IMR-90 (cell line): ENCODE results near the gene MED12. TPM values are rescaled to one million over a fixed set of nuclear protein-coding genes. Genes with fewer than 3 reads are reported as not detected.

Experiments
- ATAC-seq: fragments of 200-7000 bp; cut with Tn5 transposase; 2 replicates; pipeline ENCODE4 v1.9.1; 2020; ENCODE audit warnings: low read depth, mild to moderate bottlenecking, moderate library complexity
- BruUV-seq: library from RNA; stranded (reverse); fragments of 400-500 nt; replicated peaks from 2 replicates; lab custom pipeline; 2021; lab: Mats Ljungman, UMichigan
- CTCF ChIA-PET: fragments of 300-600 bp; formaldehyde crosslinking; extraction: SDS; loops from one replicate; lab custom pipeline; 2021; ENCODE audit warnings: antibody characterized with exemption; lab: Yijun Ruan, JAX
- POLR2A ChIA-PET: fragments of 300-600 bp; sonication (Branson Sonifier 250); formaldehyde crosslinking; loops from one replicate; lab custom pipeline; 2022; ENCODE audit warnings: antibody characterized with exemption; ENCODE audit not compliant: unreplicated experiment; lab: Charles Lee
- DNase-seq: peaks from one replicate; pipeline ENCODE4 v3.0.0; 2013
- H2AFZ ChIP-seq: replicated peaks from 2 replicates; pipeline ENCODE3; 2013; ENCODE audit warnings: low read length, mild to moderate bottlenecking; ENCODE audit not compliant: poor library complexity
- H2AK5ac ChIP-seq: 2 replicates; pipeline ENCODE4 v1.6.1; 2013; ENCODE audit warnings: low read depth, low read length, inconsistent platforms
- H2AK9ac ChIP-seq: replicated peaks from 2 replicates; pipeline ENCODE3; 2013; ENCODE audit warnings: mild to moderate bottlenecking, low read depth, low read length, moderate library complexity; ENCODE audit not compliant: poor library complexity
- H2BK120ac ChIP-seq: 2 replicates; pipeline ENCODE4 v1.6.1; 2013; ENCODE audit warnings: low read depth, low read length, inconsistent platforms
- H2BK15ac ChIP-seq: 3 replicates; pipeline ENCODE4 v1.6.1; 2013; ENCODE audit warnings: low read depth, low read length, inconsistent platforms
- H2BK20ac ChIP-seq: 2 replicates; pipeline ENCODE4 v1.6.1; 2013; ENCODE audit warnings: low read depth, mild to moderate bottlenecking, inconsistent platforms, low read length, moderate library complexity
- H2BK5ac ChIP-seq: 2 replicates; pipeline ENCODE4 v1.6.1; 2013; ENCODE audit warnings: mild to moderate bottlenecking, low read depth, low read length, inconsistent platforms; ENCODE audit not compliant: poor library complexity, severe bottlenecking
- H3K14ac ChIP-seq: replicated peaks from 2 replicates; pipeline ENCODE4 v1.6.1; 2013; ENCODE audit warnings: low read depth, low read length, inconsistent platforms
- H3K18ac ChIP-seq: 2 replicates; pipeline ENCODE4 v1.6.1; 2013; ENCODE audit warnings: low read depth, low read length, control low read depth
- H3K23ac ChIP-seq: 2 replicates; pipeline ENCODE4 v1.6.1; 2013; ENCODE audit warnings: low read depth, low read length, inconsistent platforms
- H3K27ac ChIP-seq: 2 replicates; pipeline ENCODE4 v1.5.1; 2013; ENCODE audit warnings: mild to moderate bottlenecking, control low read depth, low read length; ENCODE audit not compliant: insufficient read depth
- H3K27me3 ChIP-seq: 2 replicates; pipeline ENCODE4 v1.6.1; 2013; ENCODE audit warnings: low read length; ENCODE audit not compliant: control insufficient read depth, insufficient read depth
- H3K36me3 ChIP-seq: 2 replicates; pipeline ENCODE4 v1.6.1; 2013; ENCODE audit warnings: low read length, mixed read lengths; ENCODE audit not compliant: control insufficient read depth, insufficient read depth
- H3K4ac ChIP-seq: 2 replicates; pipeline ENCODE4 v1.6.1; 2013; ENCODE audit warnings: low read depth, low read length, inconsistent platforms
- H3K4me1 ChIP-seq: 2 replicates; pipeline ENCODE4 v1.6.1; 2013; ENCODE audit warnings: low read length, mixed read lengths; ENCODE audit not compliant: control insufficient read depth, insufficient read depth
- H3K4me2 ChIP-seq: 2 replicates; pipeline ENCODE4 v1.6.1; 2013; ENCODE audit warnings: low read depth, mild to moderate bottlenecking, control low read depth, low read length, moderate library complexity
- H3K4me3 ChIP-seq: 2 replicates; pipeline ENCODE4 v1.5.1; 2013; ENCODE audit warnings: low read depth, mild to moderate bottlenecking, control low read depth, low read length, moderate library complexity; ENCODE audit not compliant: insufficient read depth
- H3K56ac ChIP-seq: 2 replicates; pipeline ENCODE4 v1.6.1; 2013; ENCODE audit warnings: low read length, inconsistent platforms; ENCODE audit not compliant: insufficient read depth; ENCODE audit errors: extremely low read depth
- H3K79me1 ChIP-seq, 2 experiments: 2 replicates each; pipeline ENCODE4 v1.6.1; 2013; ENCODE audit warnings: low read length in 2 of 2, inconsistent platforms in 1 of 2, low read depth in 1 of 2
- H3K9ac ChIP-seq: 2 replicates; pipeline ENCODE4 v1.6.1; 2013; ENCODE audit warnings: low read depth, low read length, control low read depth
- H3K9me1 ChIP-seq: 2 replicates; pipeline ENCODE4 v1.6.1; 2013; ENCODE audit warnings: low read length, inconsistent platforms; ENCODE audit not compliant: insufficient read depth
- H3K9me3 ChIP-seq: 2 replicates; pipeline ENCODE4 v1.6.1; 2013; ENCODE audit warnings: low read length; ENCODE audit not compliant: control insufficient read depth, insufficient read depth
- H4K20me1 ChIP-seq: 2 replicates; pipeline ENCODE4 v1.6.1; 2013; ENCODE audit warnings: low read length, inconsistent platforms; ENCODE audit not compliant: insufficient read depth
- H4K5ac ChIP-seq: 2 replicates; pipeline ENCODE4 v1.6.1; 2013; ENCODE audit warnings: mild to moderate bottlenecking, low read depth, low read length, control low read depth
- H4K8ac ChIP-seq, 2 experiments: 2 replicates each; pipeline ENCODE4 v1.6.1; 2013; ENCODE audit warnings: low read depth in 2 of 2, low read length in 2 of 2, control low read depth in 1 of 2, inconsistent platforms in 1 of 2
- H4K91ac ChIP-seq: 2 replicates; pipeline ENCODE4 v1.6.1; 2013; ENCODE audit warnings: low read depth, low read length, inconsistent platforms; ENCODE audit not compliant: insufficient read depth
- CEBPB ChIP-seq: IDR thresholded peaks from 2 replicates; pipeline ENCODE4 v1.6.1; 2012; ENCODE audit warnings: low read depth, low read length, improper control_type of control experiment
- ELK1 ChIP-seq: fragments of 150-350 bp; IDR thresholded peaks from 2 replicates; pipeline ENCODE4 v1.6.1; 2016; ENCODE audit warnings: low read depth, mild to moderate bottlenecking, low read length, moderate library complexity, borderline replicate concordance
- FOS ChIP-seq: fragments of 150-350 bp; IDR thresholded peaks from 2 replicates; pipeline ENCODE4 v1.6.1; 2016; ENCODE audit warnings: low read depth, low read length
- MAFK ChIP-seq: IDR thresholded peaks from 2 replicates; pipeline ENCODE4 v1.6.1; 2012; ENCODE audit warnings: low read depth, low read length, improper control_type of control experiment
- MAZ ChIP-seq: IDR thresholded peaks from 2 replicates; pipeline ENCODE4 v1.6.1; 2012; ENCODE audit warnings: low read depth, mild to moderate bottlenecking, low read length, improper control_type of control experiment, moderate library complexity, borderline replicate concordance
- MXI1 ChIP-seq: IDR thresholded peaks from 2 replicates; pipeline ENCODE4 v1.6.1; 2012; ENCODE audit warnings: low read depth, mild to moderate bottlenecking, low read length, moderate library complexity, borderline replicate concordance
- NFE2L2 ChIP-seq: fragments of 150-350 bp; IDR thresholded peaks from 2 replicates; pipeline ENCODE4 v1.6.1; 2016; ENCODE audit warnings: low read depth, mild to moderate bottlenecking, low read length
- POLR2A ChIP-seq: IDR thresholded peaks from 2 replicates; pipeline ENCODE4 v1.6.1; 2012; ENCODE audit warnings: mild to moderate bottlenecking, low read depth, low read length
- RCOR1 ChIP-seq: IDR thresholded peaks from 2 replicates; pipeline ENCODE4 v1.6.1; 2012; ENCODE audit warnings: mild to moderate bottlenecking, low read length, improper control_type of control experiment; ENCODE audit not compliant: insufficient replicate concordance
- RFX5 ChIP-seq: IDR thresholded peaks from 2 replicates; pipeline ENCODE4 v1.8.0; 2012; ENCODE audit warnings: low read depth, mild to moderate bottlenecking, low read length, moderate library complexity
- USF2 ChIP-seq: fragments of 150-350 bp; IDR thresholded peaks from 2 replicates; pipeline ENCODE4 v1.6.1; 2017; ENCODE audit warnings: mild to moderate bottlenecking, antibody characterized with exemption, low read length, low read depth
- whole genome bisulfite sequencing, 2 experiments: methylation state at CpG; one replicate each; pipeline versions ENCODE4 v1.1.5 to v1.1.7; 2013; ENCODE audit warnings: missing lambda C conversion rate in 2 of 2; ENCODE audit not compliant: insufficient read length in 1 of 2; ENCODE audit errors: extremely low coverage in 2 of 2; 5-methylcytosine and 5-hydroxymethylcytosine counted together
- dilution Hi-C: fragments of 300-500 bp; cut with HindIII; formaldehyde crosslinking; loops from one replicate; pipeline ENCODE4 v1.14.3; 2018; ENCODE audit warnings: low sequenced_read_pairs; ENCODE audit not compliant: unreplicated experiment
- in situ Hi-C: fragments of 300-500 bp; cut with MboI; formaldehyde crosslinking; loops from 3 replicates; pipeline ENCODE4 v1.14.3; 2019; ENCODE audit warnings: low sequenced_read_pairs, inconsistent platforms, mixed read lengths
- intact Hi-C: fragments of 100-400 bp; cut with micrococcal nuclease; formaldehyde crosslinking; loops from 2 replicates; pipeline ENCODE4 v1.10.0; 2022
- polyA plus RNA-seq, 3 experiments: library from polyadenylated mRNA; depleted of rRNA; stranded (reverse); fragments of >200 nt; gene quantifications; 2 replicates each; pipeline ENCODE4 v1.2.3, GENCODE V29; 2012; ENCODE audit warnings: low replicate concordance in 1 of 3
- total RNA-seq: library from RNA; depleted of rRNA; stranded (reverse); fragments of >200 nt; gene quantifications from 2 replicates; pipeline ENCODE4 v1.2.3, GENCODE V29; 2012

MED12 gene
- total and polyA plus RNA-seq, 2 of the 4 experiments (the other 2 are of a cell fraction) = 9.1 to 19.8 TPM

GRCh38 chrX:71168134-71168533 is 49.7 kb downstream of the MED12 start:
- H3K23ac ChIP-seq = no peak overlapping the region
- ChIA-PET POLR2A (no interaction called here), CTCF (no interaction called here)
- no peak overlapping the region for H4K91ac ChIP-seq
- H3K4me3 ChIP-seq = no peak overlapping the region
- WGBS, 2 experiments = no CpG with 5 or more reads among the region's 8 CpGs
- H3K4me2 ChIP-seq = no peak overlapping the region
- dilution Hi-C loops (no loop called here), intact Hi-C loops (no loop called here), in situ Hi-C loops (no loop called here)
- no peak overlapping the region for H2BK15ac ChIP-seq
- no peak overlapping the region for H2AFZ ChIP-seq
- no peak overlapping the region for H3K4ac ChIP-seq
- no peak for DNase-seq
- no TSS peak for BruUV-seq
- no peak overlapping the region for H3K18ac ChIP-seq
- H3K14ac ChIP-seq = no peak overlapping the region
- no peak overlapping the region for H2BK5ac ChIP-seq
- H3K36me3 ChIP-seq = no peaks in the 10 kb centered on the region
- no peak overlapping the region for H2BK120ac ChIP-seq
- no peak for TF ChIP-seq ELK1
- no peak for TF ChIP-seq MAFK
- no peak for TF ChIP-seq RFX5
- no peak for TF ChIP-seq RCOR1
- no peak for TF ChIP-seq MAZ
- no peak for TF ChIP-seq FOS
- no peak for TF ChIP-seq POLR2A
- no peak for TF ChIP-seq USF2
- TF ChIP-seq MXI1 = no peak
- TF ChIP-seq CEBPB = no peak
- no peak for TF ChIP-seq NFE2L2
- H3K4me1 ChIP-seq = no peaks in the 10 kb centered on the region
- no peaks in the 10 kb centered on the region for H3K9me3 ChIP-seq
- no peak overlapping the region for H3K27ac ChIP-seq
- no peak for ATAC-seq
- H3K9ac ChIP-seq = no peak overlapping the region
- peaks cover 9% of the 10 kb centered on the region for H3K27me3 ChIP-seq
- no peaks in the 10 kb centered on the region for H4K20me1 ChIP-seq
- no peaks in the 10 kb centered on the region for H3K9me1 ChIP-seq
- H4K5ac ChIP-seq = no peak overlapping the region
- H2AK5ac ChIP-seq = no peak overlapping the region
- H2BK20ac ChIP-seq = no peak overlapping the region
- no peak overlapping the region for H3K56ac ChIP-seq
- H2AK9ac ChIP-seq = no peak overlapping the region
- H3K79me1 ChIP-seq = no peaks in the 10 kb centered on the region
- H4K8ac ChIP-seq = no peak overlapping the region
